ENCODE measurements around the gene MXD4. TPM values are rescaled to one million over a fixed set of nuclear protein-coding genes. Genes with fewer than 3 reads are reported as not detected.

MXD4 gene
- total RNA-seq, 1 experiment from 2014 or later, result 22.0 TPM

GRCh38 chr4:2226261-2226660 lies 35.6 kb downstream of the MXD4 start (continued):
- no peak for TF ChIP-seq SIN3A (IDR thresholded peaks at IDR 0.05; ENCODE audit: low read depth)
- TF ChIP-seq JUND (IDR thresholded peaks at IDR 0.05), result no peak
- TF ChIP-seq EZH2phosphoT487 (IDR thresholded peaks at IDR 0.05; ENCODE audit: borderline replicate concordance), result no peak
- TF ChIP-seq RAD21 (IDR thresholded peaks at IDR 0.05; ENCODE audit: low read depth), result no peak

- Histone ChIP-seq H4K20me1 (ENCODE audit: insufficient read depth) (no peaks in the 10 kb centered on the region), H3K4me3 (replicated peaks in 1 of 2; ENCODE audit: low read depth in 1 of 2, low read length in 2 of 2) (no peak overlapping the region), H3K9me3 (ENCODE audit: control insufficient read depth in 1 of 2, insufficient read depth in 1 of 2, low read depth in 1 of 2, low read length in 2 of 2) (no peaks in the 10 kb centered on the region), H3K4me1 (ENCODE audit: control insufficient read depth in 1 of 2, insufficient read depth in 2 of 2, low read length in 2 of 2) (peaks cover 0 to 7% of the 10 kb centered on the region in 2 experiments; a peak in 2 of 4 replicates), H3K4me2 (ENCODE audit: low read length) (no peak overlapping the region), H3K9ac (ENCODE audit: low read length) (no peak overlapping the region), H3K9me2 (ENCODE audit: insufficient read depth) (no peaks in the 10 kb centered on the region), H3K27ac (ENCODE audit: low read depth, low read length) (no peak overlapping the region), H3K27me3 (ENCODE audit: insufficient read depth, low read length) (no peaks in the 10 kb centered on the region), H3K36me3 (ENCODE audit: control insufficient read depth in 1 of 2, insufficient read depth in 2 of 2, low read length in 2 of 2) (no peaks in the 10 kb centered on the region; a peak in 1 of 4 replicates), H3K79me2 (ENCODE audit: insufficient read depth, low read length) (no peaks in the 10 kb centered on the region), H2AFZ (ENCODE audit: low read depth, low read length, poor library complexity, severe bottlenecking) (no peak overlapping the region)
- ChIA-PET RAD21 (ENCODE audit: low non-redundant PET in 1 of 2, low total read pairs in 2 of 2, uncharacterized antibody in 2 of 2, unreplicated experiment in 2 of 2) (no interaction called here), POLR2A (interaction anchor here (1.4 kb wide), 1 partner anchor 13 kb away, joined by 3 read pairs; no protein-coding TSS in a partner anchor), CTCF (no interaction called here)
- DNase-seq (ENCODE audit: low read depth, low spot score) (no peak), ATAC-seq (no peak)
- TF ChIP-seq EZH2 (IDR thresholded peaks at IDR 0.05) (no peak), ZFX (IDR thresholded peaks at IDR 0.05) (no peak), JUND (IDR thresholded peaks at IDR 0.05) (no peak), CBX3 (IDR thresholded peaks at IDR 0.05; ENCODE audit: low read depth) (no peak), SIN3A (IDR thresholded peaks at IDR 0.05; ENCODE audit: low read depth) (no peak), MAX (IDR thresholded peaks at IDR 0.05) (no peak), ZNF274 (IDR thresholded peaks at IDR 0.05; ENCODE audit: low read depth, low read length) (no peak), YY1 (IDR thresholded peaks at IDR 0.05; ENCODE audit: extremely low read depth, insufficient replicate concordance, low read depth, low read length) (no peak), POLR2AphosphoS5 (IDR thresholded peaks at IDR 0.05; ENCODE audit: low read depth, low read length) (no peak), CEBPB (IDR thresholded peaks at IDR 0.05; ENCODE audit: low read depth) (no peak), RAD21 (IDR thresholded peaks at IDR 0.05; ENCODE audit: low read depth) (no peak), POLR2A (IDR thresholded peaks at IDR 0.05; ENCODE audit: borderline replicate concordance, extremely low read depth, insufficient read depth, insufficient read length) (no peak), REST (IDR thresholded peaks at IDR 0.05; ENCODE audit: low read depth) (no peak), ATF3 (IDR thresholded peaks at IDR 0.05) (no peak), ELF1 (IDR thresholded peaks at IDR 0.05; ENCODE audit: borderline replicate concordance, low read depth) (no peak), EGR1 (IDR thresholded peaks at IDR 0.05; ENCODE audit: low read depth) (no peak), SRF (IDR thresholded peaks at IDR 0.05; ENCODE audit: low read depth) (no peak), ZBTB33 (IDR thresholded peaks at IDR 0.05; ENCODE audit: extremely low read depth, insufficient replicate concordance, low read length) (no peak)
- intact Hi-C loops (cut with micrococcal nuclease), result loop anchor here (10.0 kb wide), 1 partner anchor 492 kb away; no protein-coding TSS in a partner anchor
- BruUV-seq (replicated peaks), result no TSS peak
These were observed 39.1 kb downstream of the MXD4 start for GRCh38 chr4:2222838-2223237.
